Neuronal stem cell (in vitro differentiated cells): ENCODE results near the gene DET1.

Experiments used
- DNase-seq: peaks from one replicate; pipeline ENCODE4 v3.0.0-alpha.2; 2013; ENCODE audit warnings: low spot score
- H2AFZ ChIP-seq: one replicate; pipeline ENCODE4 v1.6.1; 2013; ENCODE audit warnings: mild to moderate bottlenecking, low read length, inconsistent platforms
- H2AK5ac ChIP-seq: 2 replicates; pipeline ENCODE4 v1.6.1; 2013; ENCODE audit warnings: low read depth, mild to moderate bottlenecking, inconsistent platforms, low read length, moderate library complexity, mixed read lengths
- H2BK120ac ChIP-seq: 2 replicates; pipeline ENCODE4 v1.6.1; 2013; ENCODE audit warnings: low read depth, mild to moderate bottlenecking, inconsistent platforms, low read length, moderate library complexity, mixed read lengths
- H2BK12ac ChIP-seq: one replicate; pipeline ENCODE4 v1.6.1; 2013; ENCODE audit warnings: low read length, inconsistent platforms
- H2BK15ac ChIP-seq: 2 replicates; pipeline ENCODE4 v1.6.1; 2013; ENCODE audit warnings: mild to moderate bottlenecking, low read length, inconsistent platforms, mixed read lengths
- H2BK5ac ChIP-seq: one replicate; pipeline ENCODE4 v1.6.1; 2013; ENCODE audit warnings: inconsistent platforms, mild to moderate bottlenecking, low read length, moderate library complexity
- H3K14ac ChIP-seq: one replicate; pipeline ENCODE4 v1.6.1; 2013; ENCODE audit warnings: low read length, inconsistent platforms
- H3K18ac ChIP-seq: 2 replicates; pipeline ENCODE4 v1.6.1; 2013; ENCODE audit warnings: low read length, inconsistent platforms
- H3K23ac ChIP-seq: 2 replicates; pipeline ENCODE4 v1.6.1; 2013; ENCODE audit warnings: low read depth, mild to moderate bottlenecking, mixed read lengths, low read length, inconsistent platforms; ENCODE audit not compliant: poor library complexity
- H3K27ac ChIP-seq: replicated peaks from 3 replicates; pipeline ENCODE4 v1.5.1; 2013; ENCODE audit warnings: low read length, inconsistent platforms
- H3K27me3 ChIP-seq, 3 experiments: 2 replicates each; pipeline ENCODE4 v1.6.1; 2013; ENCODE audit warnings: low read length in 3 of 3, mild to moderate bottlenecking in 2 of 3, inconsistent platforms in 1 of 3, low read depth in 1 of 3, mixed read lengths in 1 of 3, moderate library complexity in 1 of 3; ENCODE audit not compliant: control insufficient read depth in 3 of 3, insufficient read depth in 3 of 3
- H3K36me3 ChIP-seq, 2 donors: replicated peaks in 1 of 2; 2 replicates each; pipeline ENCODE4 v1.6.1; 2013; ENCODE audit warnings: low read length in 2 of 2; ENCODE audit not compliant: control insufficient read depth in 2 of 2, insufficient read depth in 2 of 2
- H3K4ac ChIP-seq: 2 replicates; pipeline ENCODE4 v1.6.1; 2013; ENCODE audit warnings: inconsistent platforms, mild to moderate bottlenecking, low read length, moderate library complexity
- H3K4me1 ChIP-seq, 2 donors: 1 replicate in 1 of 2; 2 replicates in 1 of 2; pipeline ENCODE4 v1.6.1; 2013; ENCODE audit warnings: low read length in 2 of 2, low read depth in 1 of 2; ENCODE audit not compliant: control insufficient read depth in 2 of 2, insufficient read depth in 1 of 2
- H3K4me2 ChIP-seq: one replicate; pipeline ENCODE4 v1.6.1; 2013; ENCODE audit warnings: mild to moderate bottlenecking, low read length, inconsistent platforms; ENCODE audit not compliant: insufficient read depth, poor library complexity, severe bottlenecking
- H3K4me3 ChIP-seq, 2 donors: 2 replicates each; pipeline ENCODE4 v1.5.1; 2013; ENCODE audit warnings: low read length in 2 of 2, mild to moderate bottlenecking in 2 of 2, inconsistent platforms in 1 of 2, moderate library complexity in 1 of 2
- H3K79me1 ChIP-seq: one replicate; pipeline ENCODE4 v1.6.1; 2013; ENCODE audit warnings: low read depth, mild to moderate bottlenecking, inconsistent platforms, low read length, moderate library complexity
- H3K9ac ChIP-seq: one replicate; pipeline ENCODE4 v1.6.1; 2013; ENCODE audit warnings: mild to moderate bottlenecking, low read depth, low read length, inconsistent platforms; ENCODE audit not compliant: poor library complexity
- H3K9me3 ChIP-seq, 2 donors: replicated peaks in 1 of 2; 2 replicates each; pipeline versions ENCODE3 to v1.6.1; 2013; ENCODE audit warnings: low read length in 2 of 2, mild to moderate bottlenecking in 2 of 2, inconsistent platforms in 1 of 2, low read depth in 1 of 2, mixed read lengths in 1 of 2, moderate library complexity in 1 of 2; ENCODE audit not compliant: control insufficient read depth in 2 of 2, insufficient read depth in 1 of 2
- H4K8ac ChIP-seq: one replicate; pipeline ENCODE4 v1.6.1; 2013; ENCODE audit warnings: low read depth, mild to moderate bottlenecking, inconsistent platforms, low read length, moderate library complexity
- H4K91ac ChIP-seq: one replicate; pipeline ENCODE4 v1.6.1; 2013; ENCODE audit warnings: low read length, low read depth, mild to moderate bottlenecking, inconsistent platforms; ENCODE audit not compliant: poor library complexity
- WGBS, 2 donors: extraction: QIAGEN DNeasy Blood & Tissue Kit; methylation state at CpG; one replicate each; pipeline ENCODE4 v1.1.7; 2013; ENCODE audit warnings: missing lambda C conversion rate in 2 of 2, mixed read lengths in 1 of 2; ENCODE audit not compliant: insufficient read length in 2 of 2, insufficient replicate concordance in 1 of 2; ENCODE audit errors: extremely low coverage in 2 of 2; 5-methylcytosine and 5-hydroxymethylcytosine counted together

The DET1 gene

GRCh38 chr15:88511161-88511560 is 35.3 kb downstream of the DET1 start:
- no peak overlapping the region for H3K14ac ChIP-seq

GRCh38 chr15:88509964-88510363 is 36.5 kb downstream of the DET1 start:
- Histone ChIP-seq H3K9ac (no peak overlapping the region), H3K4ac (no peak overlapping the region), H3K79me1 (no peaks in the 10 kb centered on the region), H2AK5ac (no peak overlapping the region), H4K8ac (no peak overlapping the region), H2AFZ (no peak overlapping the region), H3K27me3 (no peaks in the 10 kb centered on the region), H3K4me2 (no peak overlapping the region), H3K9me3 (no peaks in the 10 kb centered on the region), H3K36me3 (peaks cover 10 to 92% of the 10 kb centered on the region in 2 donors), H2BK5ac (no peak overlapping the region), H3K4me1 (no peaks in the 10 kb centered on the region), H2BK120ac (no peak overlapping the region), H4K91ac (no peak overlapping the region), H3K14ac (no peak overlapping the region), H2BK15ac (no peak overlapping the region), H3K18ac (no peak overlapping the region), H3K27ac (no peak overlapping the region), H3K4me3 (no peak overlapping the region), H3K23ac (no peak overlapping the region), H2BK12ac (no peak overlapping the region)
- no peak for DNase-seq

More at GRCh38 chr15:88511161-88511560, 35.3 kb downstream of the DET1 start:
- no peak overlapping the region for H2BK15ac ChIP-seq
- H3K27me3 ChIP-seq: no peaks in the 10 kb centered on the region
- no peak overlapping the region for H3K4ac ChIP-seq
- no peak overlapping the region for H2BK120ac ChIP-seq
- no peaks in the 10 kb centered on the region for H3K79me1 ChIP-seq
- H4K8ac ChIP-seq: no peak overlapping the region
- H3K23ac ChIP-seq: no peak overlapping the region
- H3K9me3 ChIP-seq: no peaks in the 10 kb centered on the region
- no CpG with 5 or more reads among the region's 2 CpGs for WGBS, 2 donors
- no peak overlapping the region for H3K9ac ChIP-seq
- no peak for DNase-seq
- no peak overlapping the region for H2BK12ac ChIP-seq
- H3K4me1 ChIP-seq: no peaks in the 10 kb centered on the region
- H3K4me2 ChIP-seq: no peak overlapping the region
- no peak overlapping the region for H3K4me3 ChIP-seq
- H2AFZ ChIP-seq: no peak overlapping the region
- no peak overlapping the region for H2BK5ac ChIP-seq
- H4K91ac ChIP-seq: no peak overlapping the region
- H2AK5ac ChIP-seq: no peak overlapping the region
- peaks cover 9 to 90% of the 10 kb centered on the region in 2 donors for H3K36me3 ChIP-seq
- H3K27ac ChIP-seq: no peak overlapping the region
- no peak overlapping the region for H3K18ac ChIP-seq

DNA sequence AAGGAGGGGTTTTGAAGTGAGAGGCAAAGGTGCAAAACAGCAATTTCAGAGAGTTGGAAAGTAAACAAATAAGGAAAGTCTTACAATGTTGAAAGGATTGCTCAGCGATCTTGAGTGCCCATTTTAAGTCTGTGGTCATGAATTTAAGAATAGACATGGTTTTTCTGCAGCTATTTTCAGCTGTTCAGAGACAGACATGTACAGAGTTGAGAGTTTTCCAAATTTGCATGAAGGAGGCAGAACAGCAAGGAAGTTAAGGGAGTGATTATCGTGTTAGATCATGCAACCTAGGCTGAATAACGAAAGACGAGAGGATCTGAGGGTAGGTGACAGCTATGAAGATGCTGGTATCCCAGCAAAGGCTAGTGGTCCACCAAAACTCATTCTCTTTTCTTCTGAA is 37.2 kb downstream of the DET1 start:
- Histone ChIP-seq H3K27me3 (no peaks in the 10 kb centered on the region), H4K8ac (no peak overlapping the region), H3K36me3 (peaks cover 10 to 92% of the 10 kb centered on the region in 2 donors), H2BK12ac (no peak overlapping the region), H3K23ac (no peak overlapping the region), H2BK15ac (no peak overlapping the region), H4K91ac (no peak overlapping the region), H2BK5ac (no peak overlapping the region), H2AK5ac (no peak overlapping the region), H3K14ac (no peak overlapping the region), H3K18ac (no peak overlapping the region), H3K79me1 (no peaks in the 10 kb centered on the region), H3K4me1 (no peaks in the 10 kb centered on the region), H2BK120ac (no peak overlapping the region), H3K4ac (no peak overlapping the region), H3K4me2 (no peak overlapping the region), H2AFZ (no peak overlapping the region), H3K9ac (no peak overlapping the region), H3K9me3 (no peaks in the 10 kb centered on the region), H3K27ac (no peak overlapping the region), H3K4me3 (no peak overlapping the region)
- no CpG with 5 or more reads among the region's 4 CpGs for WGBS, 2 donors
- DNase-seq: no peak

DNA sequence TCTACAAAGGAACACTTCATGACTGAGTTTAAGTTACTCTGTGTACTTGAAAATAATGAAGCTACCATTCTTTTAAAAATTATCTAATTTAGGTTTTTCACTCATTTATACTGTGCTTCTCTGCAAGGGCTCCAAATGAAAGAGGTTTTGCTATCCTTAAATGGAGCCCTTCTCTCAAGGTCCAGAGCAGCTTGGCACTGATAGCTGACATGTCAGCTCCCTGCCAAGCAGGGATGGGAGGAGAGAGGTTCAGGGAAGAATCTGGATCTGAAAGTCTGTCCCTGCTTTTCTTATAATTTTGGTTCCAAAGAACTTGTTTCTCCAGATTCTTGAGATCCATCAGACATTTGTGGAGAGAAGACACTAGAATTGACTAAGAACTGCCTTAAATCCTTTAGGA is 39.9 kb downstream of the DET1 start:
- Histone ChIP-seq H3K4me2 (no peak overlapping the region), H3K9ac (no peak overlapping the region), H2AFZ (no peak overlapping the region), H3K14ac (no peak overlapping the region), H3K27ac (no peak overlapping the region), H3K18ac (no peak overlapping the region), H3K4me3 (no peak overlapping the region), H3K9me3 (no peaks in the 10 kb centered on the region), H2BK5ac (no peak overlapping the region), H4K91ac (no peak overlapping the region), H2BK120ac (no peak overlapping the region), H3K4ac (no peak overlapping the region), H3K36me3 (peaks cover 6 to 87% of the 10 kb centered on the region in 2 donors), H2BK12ac (no peak overlapping the region), H2AK5ac (no peak overlapping the region), H3K23ac (no peak overlapping the region), H4K8ac (no peak overlapping the region), H3K27me3 (no peaks in the 10 kb centered on the region), H2BK15ac (no peak overlapping the region), H3K79me1 (no peaks in the 10 kb centered on the region), H3K4me1 (no peaks in the 10 kb centered on the region)
- DNase-seq: no peak
